HL-60 (cell line): ENCODE data around the gene E2F7.

Source experiments
- DNase-seq, 2 experiments: peaks; one replicate each; pipeline ENCODE4 v3.0.0-alpha.2; 2010 to 2020; ENCODE audit warnings: low read depth in 1 of 2, low spot score in 1 of 2
- H3K27ac ChIP-seq: fragments of 250-450 bp; sonication (Bioruptor Pico); replicated peaks from 2 replicates; pipeline ENCODE4 v1.5.1; 2020; ENCODE audit warnings: mild to moderate bottlenecking, moderate library complexity
- H3K27me3 ChIP-seq: fragments of 250-450 bp; sonication (Bioruptor Pico); 2 replicates; pipeline ENCODE4 v1.5.1; 2021; ENCODE audit warnings: mild to moderate bottlenecking, moderate library complexity; ENCODE audit not compliant: insufficient read depth, poor library complexity, severe bottlenecking
- H3K4me3 ChIP-seq: replicated peaks from 2 replicates; pipeline ENCODE4 v1.5.1; 2011; ENCODE audit warnings: mild to moderate bottlenecking, control low read depth, low read length; ENCODE audit not compliant: insufficient read depth
- GABPA ChIP-seq: IDR thresholded peaks from 2 replicates; pipeline ENCODE4 v1.6.1; 2012; ENCODE audit warnings: low read depth
- POLR2AphosphoS5 ChIP-seq: IDR thresholded peaks from 2 replicates; pipeline ENCODE4 v1.6.1; 2012; ENCODE audit warnings: low read depth
- SPI1 ChIP-seq: IDR thresholded peaks from 2 replicates; pipeline ENCODE4 v1.6.1; 2012; ENCODE audit warnings: low read depth, mild to moderate bottlenecking, borderline replicate concordance
- TF ChIP-seq, protein P1 (sequence below): IDR thresholded peaks from one replicate; pipeline ENCODE4 v1.5.1; 2011; ENCODE audit warnings: low read length, control low read depth, inconsistent platforms; ENCODE audit not compliant: insufficient read depth
- TF ChIP-seq, protein P2 (sequence below): IDR thresholded peaks from 2 replicates; pipeline ENCODE4 v1.6.1; 2012; ENCODE audit warnings: low read depth; ENCODE audit not compliant: insufficient replicate concordance

Gene E2F7

DNA sequence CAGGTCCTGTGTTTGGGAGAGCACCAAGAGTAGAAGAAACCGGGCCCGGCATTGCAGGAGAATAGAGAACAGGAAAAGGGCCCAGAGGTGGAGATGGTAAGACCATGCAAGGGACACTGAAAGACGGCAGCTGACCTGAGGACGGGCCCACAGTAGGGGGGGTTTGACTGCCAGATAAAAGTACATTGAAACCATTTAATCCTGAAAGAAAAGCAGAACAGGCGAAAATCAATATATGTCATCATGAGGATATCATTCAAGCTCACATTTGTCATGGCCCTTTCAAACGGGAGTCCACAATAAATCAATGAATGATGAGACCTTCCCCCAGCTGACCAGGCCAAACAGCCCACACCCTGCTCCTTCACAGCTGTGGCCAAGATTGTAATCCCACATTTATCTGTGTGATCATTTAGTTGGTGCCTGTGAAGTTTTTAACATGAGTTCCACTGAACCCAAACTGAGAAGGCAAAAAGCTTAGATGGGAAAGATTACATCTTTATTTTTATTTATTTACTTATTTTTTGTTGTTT, 39.5 kb downstream of the E2F7 start:
- Histone ChIP-seq H3K4me3 (no peak overlapping the region), H3K27me3 (no peaks in the 10 kb centered on the region), H3K27ac (no peak overlapping the region)
- TF ChIP-seq SPI1 (no peak), POLR2AphosphoS5 (no peak), GABPA (no peak)
- TF ChIP-seq, protein P1, sequence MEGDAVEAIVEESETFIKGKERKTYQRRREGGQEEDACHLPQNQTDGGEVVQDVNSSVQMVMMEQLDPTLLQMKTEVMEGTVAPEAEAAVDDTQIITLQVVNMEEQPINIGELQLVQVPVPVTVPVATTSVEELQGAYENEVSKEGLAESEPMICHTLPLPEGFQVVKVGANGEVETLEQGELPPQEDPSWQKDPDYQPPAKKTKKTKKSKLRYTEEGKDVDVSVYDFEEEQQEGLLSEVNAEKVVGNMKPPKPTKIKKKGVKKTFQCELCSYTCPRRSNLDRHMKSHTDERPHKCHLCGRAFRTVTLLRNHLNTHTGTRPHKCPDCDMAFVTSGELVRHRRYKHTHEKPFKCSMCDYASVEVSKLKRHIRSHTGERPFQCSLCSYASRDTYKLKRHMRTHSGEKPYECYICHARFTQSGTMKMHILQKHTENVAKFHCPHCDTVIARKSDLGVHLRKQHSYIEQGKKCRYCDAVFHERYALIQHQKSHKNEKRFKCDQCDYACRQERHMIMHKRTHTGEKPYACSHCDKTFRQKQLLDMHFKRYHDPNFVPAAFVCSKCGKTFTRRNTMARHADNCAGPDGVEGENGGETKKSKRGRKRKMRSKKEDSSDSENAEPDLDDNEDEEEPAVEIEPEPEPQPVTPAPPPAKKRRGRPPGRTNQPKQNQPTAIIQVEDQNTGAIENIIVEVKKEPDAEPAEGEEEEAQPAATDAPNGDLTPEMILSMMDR = no peak
- TF ChIP-seq, protein P2, sequence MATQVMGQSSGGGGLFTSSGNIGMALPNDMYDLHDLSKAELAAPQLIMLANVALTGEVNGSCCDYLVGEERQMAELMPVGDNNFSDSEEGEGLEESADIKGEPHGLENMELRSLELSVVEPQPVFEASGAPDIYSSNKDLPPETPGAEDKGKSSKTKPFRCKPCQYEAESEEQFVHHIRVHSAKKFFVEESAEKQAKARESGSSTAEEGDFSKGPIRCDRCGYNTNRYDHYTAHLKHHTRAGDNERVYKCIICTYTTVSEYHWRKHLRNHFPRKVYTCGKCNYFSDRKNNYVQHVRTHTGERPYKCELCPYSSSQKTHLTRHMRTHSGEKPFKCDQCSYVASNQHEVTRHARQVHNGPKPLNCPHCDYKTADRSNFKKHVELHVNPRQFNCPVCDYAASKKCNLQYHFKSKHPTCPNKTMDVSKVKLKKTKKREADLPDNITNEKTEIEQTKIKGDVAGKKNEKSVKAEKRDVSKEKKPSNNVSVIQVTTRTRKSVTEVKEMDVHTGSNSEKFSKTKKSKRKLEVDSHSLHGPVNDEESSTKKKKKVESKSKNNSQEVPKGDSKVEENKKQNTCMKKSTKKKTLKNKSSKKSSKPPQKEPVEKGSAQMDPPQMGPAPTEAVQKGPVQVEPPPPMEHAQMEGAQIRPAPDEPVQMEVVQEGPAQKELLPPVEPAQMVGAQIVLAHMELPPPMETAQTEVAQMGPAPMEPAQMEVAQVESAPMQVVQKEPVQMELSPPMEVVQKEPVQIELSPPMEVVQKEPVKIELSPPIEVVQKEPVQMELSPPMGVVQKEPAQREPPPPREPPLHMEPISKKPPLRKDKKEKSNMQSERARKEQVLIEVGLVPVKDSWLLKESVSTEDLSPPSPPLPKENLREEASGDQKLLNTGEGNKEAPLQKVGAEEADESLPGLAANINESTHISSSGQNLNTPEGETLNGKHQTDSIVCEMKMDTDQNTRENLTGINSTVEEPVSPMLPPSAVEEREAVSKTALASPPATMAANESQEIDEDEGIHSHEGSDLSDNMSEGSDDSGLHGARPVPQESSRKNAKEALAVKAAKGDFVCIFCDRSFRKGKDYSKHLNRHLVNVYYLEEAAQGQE = no peak
- DNase-seq = no peak

DNA sequence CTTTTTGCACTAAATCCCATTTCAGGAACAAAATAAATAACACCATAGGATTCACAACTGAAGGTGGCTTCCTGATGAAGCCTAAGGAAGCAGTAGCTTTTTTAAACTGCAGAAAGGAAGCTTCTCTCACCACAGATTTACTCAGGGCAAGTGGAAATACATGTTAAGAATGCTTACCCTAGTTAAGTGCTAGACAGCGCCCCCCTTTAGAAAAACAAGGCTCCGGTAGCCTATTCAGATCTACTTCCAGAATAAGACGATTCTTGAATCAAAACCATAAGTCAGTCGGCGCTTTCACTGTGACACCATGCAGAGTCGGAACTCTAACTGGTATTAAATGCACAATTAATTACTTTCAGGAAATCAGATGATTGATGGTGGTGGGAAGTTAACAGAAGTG, 41.9 kb downstream of the E2F7 start:
- no peak for DNase-seq
- H3K4me3 ChIP-seq = no peak overlapping the region
- H3K27me3 ChIP-seq = no peaks in the 10 kb centered on the region
- no peak overlapping the region for H3K27ac ChIP-seq
- TF ChIP-seq, protein P1 = no peak
- TF ChIP-seq GABPA = no peak
- TF ChIP-seq, protein P2 = no peak

DNA sequence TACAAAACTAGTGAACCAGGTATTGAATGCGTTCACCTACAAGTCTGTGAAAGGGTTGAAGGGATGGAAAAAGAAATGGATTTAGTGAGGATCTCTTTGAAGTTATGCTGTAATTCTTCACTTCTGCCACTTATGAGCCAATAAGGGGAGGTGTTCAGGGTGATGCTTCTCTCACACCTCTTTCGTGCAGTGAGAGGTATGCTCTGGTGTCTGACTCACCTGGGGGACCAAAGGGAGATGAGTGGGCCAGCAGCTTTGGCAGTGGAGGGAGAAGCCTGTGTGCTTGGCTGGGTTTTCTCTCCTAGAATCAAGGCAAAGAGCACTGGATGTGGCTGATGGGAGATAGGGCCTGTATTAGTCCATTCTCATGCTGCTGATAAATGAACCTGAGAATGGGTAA, 45.4 kb downstream of the E2F7 start:
- Histone ChIP-seq H3K4me3 (no peak overlapping the region), H3K27me3 (no peaks in the 10 kb centered on the region), H3K27ac (no peak overlapping the region)
- DNase-seq = no peak
- TF ChIP-seq, protein P2 = no peak
- TF ChIP-seq GABPA (no peak), SPI1 (no peak), POLR2AphosphoS5 (no peak)
- TF ChIP-seq, protein P1 = no peak
